HG03103 (cell line): Measurements from ENCODE around the gene ADPRHL1.
"Not testable (repeated sequence)": the region's sequence is repeated elsewhere in the genome, so short reads cannot be mapped to it uniquely, and the experiment has no call there.

Experiments
- ATAC-seq: cut with Tn5 transposase; IDR thresholded peaks from one replicate; pipeline ENCODE4 v1.9.1; 2021; ENCODE audit warnings: low read depth; ENCODE audit not compliant: unreplicated experiment

The ADPRHL1 gene

DNA sequence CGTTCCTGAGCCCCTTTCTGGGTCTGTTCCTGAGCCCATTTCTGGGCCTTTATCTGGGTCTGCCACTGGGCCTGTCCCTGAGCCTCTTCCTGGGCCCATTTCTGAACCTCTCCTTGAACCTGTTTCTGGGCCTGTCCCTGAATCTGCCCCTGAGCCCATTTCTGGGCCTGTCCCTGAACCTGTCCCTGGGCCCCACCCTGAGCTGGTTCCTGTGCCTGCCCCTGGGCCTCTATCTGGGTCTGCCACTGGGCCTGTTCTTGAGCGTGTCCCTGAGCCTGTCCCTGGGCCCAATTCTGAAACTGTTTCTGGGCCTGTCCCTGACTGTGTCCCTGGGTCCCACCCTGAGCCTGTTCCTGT, 48.9 kb downstream of the ADPRHL1 start:
- no peak for ATAC-seq

- ATAC-seq, result no peak
Measured at GRCh38 chr13:113403255-113404104, 49.8 kb downstream of the ADPRHL1 start.

DNA sequence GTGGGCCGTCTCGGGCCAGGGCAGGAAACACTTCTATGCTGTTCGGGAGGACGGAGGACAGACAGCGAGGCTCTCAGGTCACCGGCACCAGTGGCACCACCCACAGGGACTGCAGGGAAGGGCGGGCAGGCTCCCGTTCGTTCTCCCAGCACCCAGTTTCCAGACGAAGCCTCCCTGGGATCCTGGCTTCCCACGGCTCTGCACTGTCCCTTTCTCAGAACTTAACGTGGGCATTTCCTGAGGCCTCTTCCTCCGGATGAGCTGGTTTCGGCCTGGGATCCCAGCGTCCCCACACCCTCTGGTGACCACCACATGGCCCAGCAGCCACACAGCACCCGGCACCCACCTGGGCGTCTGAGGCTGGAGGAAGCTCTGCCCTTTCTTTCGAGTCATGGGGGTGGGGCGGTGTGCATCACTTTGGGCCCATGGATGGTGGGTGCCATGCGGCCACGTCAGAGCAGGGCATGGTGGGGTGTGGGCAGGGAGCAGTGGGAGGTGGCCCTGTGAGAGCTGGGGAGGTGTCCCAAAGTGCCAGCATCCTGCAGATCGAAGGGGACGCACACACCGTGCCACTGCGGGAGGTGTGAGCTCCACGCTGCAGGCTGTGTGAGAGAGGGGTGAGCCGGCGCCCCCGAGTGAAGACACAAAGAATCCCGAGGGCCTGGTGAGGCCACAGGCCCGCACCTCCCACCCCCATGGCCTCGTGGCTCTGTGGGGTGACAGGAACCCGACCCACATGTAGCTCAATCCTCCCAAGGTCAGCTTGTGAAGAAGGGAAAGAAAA, 50.6 kb downstream of the ADPRHL1 start:
- ATAC-seq, result no peak

GRCh38 chr13:113401452-113402415, 51.6 kb downstream of the ADPRHL1 start:
- no peak for ATAC-seq

DNA sequence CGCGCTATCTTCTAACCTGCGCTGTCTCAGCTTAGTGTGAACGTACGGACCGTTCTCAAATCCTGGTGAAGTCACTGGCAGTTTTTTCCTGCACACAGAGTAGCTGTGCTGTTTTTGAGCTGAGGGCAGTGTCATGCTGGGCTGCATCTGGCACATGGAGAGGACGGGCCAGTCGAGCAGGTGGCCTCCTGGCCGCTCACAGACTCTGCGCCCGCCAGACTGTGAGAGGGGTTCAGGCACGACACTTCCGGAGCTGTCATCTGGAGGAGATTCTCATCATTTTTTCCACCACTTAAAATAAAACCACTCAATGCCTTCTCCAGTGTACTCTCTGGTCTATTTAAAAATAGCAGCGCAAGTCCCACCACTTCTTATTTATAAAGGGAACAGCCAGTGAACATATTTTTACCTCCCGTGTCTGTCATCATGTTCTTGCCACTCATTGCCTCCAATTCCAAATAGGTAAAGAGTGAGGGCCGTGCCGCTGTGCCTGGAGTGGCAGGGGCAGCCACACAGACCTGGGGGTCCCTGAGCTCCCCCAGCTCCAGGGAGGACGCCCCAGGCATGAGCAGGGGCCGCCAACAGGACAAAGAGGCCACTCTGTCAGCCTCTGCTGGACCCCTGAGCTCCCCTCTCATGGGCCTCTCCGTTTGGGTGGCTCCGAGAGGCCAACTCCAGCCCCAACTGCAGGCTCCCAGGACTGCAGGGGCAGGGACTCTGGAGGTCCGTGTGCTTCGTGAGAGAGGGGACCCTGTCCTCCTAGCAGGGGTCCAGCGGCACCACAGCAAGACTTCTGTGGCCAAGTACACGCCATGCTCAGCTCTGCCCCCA, 52.5 kb downstream of the ADPRHL1 start:
- ATAC-seq, result no peak

DNA sequence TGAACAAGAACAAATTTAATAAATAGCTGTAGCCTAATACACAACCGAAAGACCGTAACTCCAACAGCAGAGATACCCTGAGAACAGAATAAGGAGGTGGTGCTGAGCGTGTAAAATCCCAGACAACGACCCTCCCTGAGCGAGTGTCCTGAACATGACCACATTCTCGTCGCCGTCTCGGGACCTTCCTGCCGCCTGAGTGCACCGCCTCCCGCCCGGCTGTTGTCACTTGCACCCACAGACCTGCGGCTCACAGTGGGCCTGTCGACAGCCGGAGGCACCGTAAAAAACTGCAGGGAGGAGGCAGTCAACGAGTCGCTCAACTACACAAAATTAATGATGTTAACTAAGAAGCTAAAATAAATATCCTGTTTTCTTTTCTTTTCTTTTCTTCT, 53.5 kb downstream of the ADPRHL1 start:
- ATAC-seq, result no peak

GRCh38 chr13:113398963-113399754, 54.1 kb downstream of the ADPRHL1 start:
- no peak for ATAC-seq

GRCh38 chr13:113397608-113398425, 55.5 kb downstream of the ADPRHL1 start:
- ATAC-seq, result no peak

DNA sequence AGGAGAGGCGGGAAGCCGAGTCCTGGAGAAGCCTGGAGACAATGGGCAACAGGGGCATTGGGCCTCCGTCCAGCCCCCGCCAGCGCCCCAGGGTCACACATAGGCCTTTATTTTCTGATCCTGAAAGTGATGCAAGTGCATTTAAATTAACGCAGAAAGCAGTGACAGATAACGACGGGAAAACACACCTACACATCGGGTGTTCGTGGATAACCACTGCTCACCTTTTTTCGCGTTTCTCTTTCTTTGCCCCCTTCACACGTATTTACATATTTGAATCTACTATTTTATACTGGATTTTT, 59.0 kb downstream of the ADPRHL1 start:
- no peak for ATAC-seq

DNA sequence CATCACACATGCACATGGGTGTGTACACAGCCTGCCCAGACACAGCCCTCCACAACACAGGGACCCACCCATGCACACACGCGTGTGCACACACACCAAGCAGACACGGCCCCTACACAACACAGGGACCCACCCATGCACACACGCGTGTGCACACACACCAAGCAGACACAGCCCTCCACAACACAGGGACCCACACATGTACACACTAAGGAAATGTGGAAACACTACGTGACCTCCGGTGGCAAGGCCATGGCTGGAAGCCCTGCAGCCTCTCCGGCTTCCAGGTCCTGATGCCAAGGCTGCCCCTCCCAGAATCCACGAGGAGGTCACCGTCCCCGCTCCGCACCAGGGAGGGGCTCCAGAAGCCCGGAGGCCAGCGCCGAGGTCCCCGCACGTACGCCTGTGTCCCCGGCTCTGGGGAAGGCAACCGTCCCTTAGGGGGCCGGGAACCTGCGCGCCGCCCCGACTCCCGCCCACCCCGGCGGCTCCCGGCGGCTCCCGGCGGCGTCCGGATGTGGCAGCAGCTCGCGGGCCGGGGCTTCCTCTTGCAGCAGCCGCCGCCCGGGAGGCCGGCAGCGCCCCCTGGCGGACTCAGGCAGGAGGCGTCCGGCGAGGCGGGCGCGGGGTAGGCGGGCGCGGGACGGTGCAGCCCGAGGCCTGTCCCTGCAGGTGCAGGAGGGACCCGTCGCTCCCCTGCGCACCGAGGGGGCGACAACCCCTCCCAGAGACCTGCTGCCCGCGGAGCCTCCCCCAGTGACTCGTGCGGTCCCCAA, 59.5 kb downstream of the ADPRHL1 start:
- ATAC-seq, result peak; percentile 95

- ATAC-seq, result no peak
Measured at GRCh38 chr13:113393226-113393562, 60.1 kb downstream of the ADPRHL1 start.

DNA sequence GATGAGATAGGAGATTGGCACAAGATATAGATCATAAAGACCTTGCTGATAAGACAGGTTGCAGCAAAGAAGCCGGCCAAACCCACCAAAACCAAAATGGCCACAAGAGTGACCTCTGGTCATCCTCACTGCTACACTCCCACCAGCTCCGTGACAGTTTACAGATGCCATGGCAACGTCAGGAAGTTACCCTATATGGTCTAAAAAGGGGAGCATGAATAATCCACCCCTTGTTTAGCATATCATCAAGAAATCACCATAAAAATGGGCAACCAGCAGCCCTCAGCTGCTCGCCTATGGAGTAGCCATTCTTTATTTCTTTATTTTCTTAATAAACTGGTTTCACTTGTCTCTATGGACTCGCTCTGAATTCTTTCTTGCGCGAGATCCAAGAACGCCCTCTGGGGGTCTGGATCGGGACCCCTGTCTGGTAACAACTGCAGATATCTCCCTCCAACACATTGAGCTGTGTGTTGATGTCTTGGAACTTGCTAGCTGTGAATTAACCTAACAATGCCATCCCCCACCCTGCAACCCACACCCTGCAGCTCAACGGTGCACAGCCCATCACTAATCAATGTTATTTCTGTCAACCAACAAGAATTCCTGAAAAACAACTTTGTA, 62.3 kb downstream of the ADPRHL1 start:
- ATAC-seq, result no peak

- not testable (repeated sequence) for ATAC-seq
Measured at GRCh38 chr13:113389586-113389985, 63.7 kb downstream of the ADPRHL1 start.

- ATAC-seq, result no peak
Measured at GRCh38 chr13:113387396-113387795, 65.9 kb downstream of the ADPRHL1 start.

DNA sequence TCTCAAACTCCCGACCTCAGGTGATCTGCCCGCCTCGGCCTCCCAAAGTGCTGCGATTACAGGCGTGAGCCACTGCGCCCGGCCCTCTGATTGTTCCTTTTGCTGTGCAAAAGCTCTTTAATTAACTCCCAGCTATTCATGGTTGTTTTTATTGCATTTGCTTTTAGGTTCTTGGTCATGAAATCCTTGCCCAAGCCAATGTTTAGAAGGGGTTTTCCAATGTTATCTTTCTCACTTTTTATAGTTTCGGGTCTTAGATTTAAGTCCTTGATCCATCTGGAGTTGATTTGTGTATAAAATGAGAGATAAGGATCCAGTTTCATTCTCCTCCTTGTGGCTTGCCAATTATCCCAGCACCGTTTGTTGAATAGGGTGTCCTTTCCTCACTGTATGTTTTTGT, 70.2 kb downstream of the ADPRHL1 start:
- ATAC-seq, result no peak

GRCh38 chr13:113382542-113382941, 70.7 kb downstream of the ADPRHL1 start:
- not testable (repeated sequence) for ATAC-seq

GRCh38 chr13:113378825-113379224, 74.5 kb downstream of the ADPRHL1 start:
- ATAC-seq, result no peak
